AG10803 (cell line): Measurements from ENCODE around the gene NEB.

Source experiments
- DNase-seq: peaks from one replicate; pipeline ENCODE4 v3.0.0; 2010; ENCODE audit warnings: low read depth
- H3K4me3 ChIP-seq: 2 replicates; pipeline ENCODE4 v1.5.1; 2011; ENCODE audit warnings: mild to moderate bottlenecking, low read length, control low read depth
- CTCF ChIP-seq: conservative IDR thresholded peaks from 2 replicates; pipeline ENCODE4 v1.5.1; 2011; ENCODE audit warnings: mild to moderate bottlenecking, low read length, control low read depth, inconsistent platforms

Gene NEB

GRCh38 chr2:151624271-151624670 is 110.0 kb downstream of the NEB start:
- no peak overlapping the region for H3K4me3 ChIP-seq
- DNase-seq = no peak
- TF ChIP-seq CTCF = no peak

GRCh38 chr2:151623631-151624030 is 110.6 kb downstream of the NEB start:
- no peak for TF ChIP-seq CTCF
- no peak for DNase-seq
- H3K4me3 ChIP-seq = no peak overlapping the region

GRCh38 chr2:151620761-151621160 is 113.5 kb downstream of the NEB start:
- H3K4me3 ChIP-seq = no peak overlapping the region
- TF ChIP-seq CTCF = no peak
- DNase-seq = no peak

GRCh38 chr2:151619337-151619989 is 114.8 kb downstream of the NEB start:
- DNase-seq = no peak
- no peak for TF ChIP-seq CTCF
- H3K4me3 ChIP-seq = no peak overlapping the region

- no peak for DNase-seq
- no peak for TF ChIP-seq CTCF
These were observed 117.4 kb downstream of the NEB start for GRCh38 chr2:151616760-151617339.

GRCh38 chr2:151614606-151615306 is 119.5 kb downstream of the NEB start:
- DNase-seq = no peak
- no peak overlapping the region for H3K4me3 ChIP-seq
- no peak for TF ChIP-seq CTCF

More at GRCh38 chr2:151616760-151617339, 117.4 kb downstream of the NEB start:
- H3K4me3 ChIP-seq = no peak overlapping the region

GRCh38 chr2:151614159-151614558 is 120.1 kb downstream of the NEB start:
- no peak for DNase-seq
- no peak for TF ChIP-seq CTCF
- H3K4me3 ChIP-seq = no peak overlapping the region
